DMS53 (cell line): ENCODE results near the gene TMTC1.

Source experiments
- DNase-seq: peaks from one replicate; lab custom pipeline; 2025; lab: John Stamatoyannopoulos, UW

TMTC1 gene

DNA sequence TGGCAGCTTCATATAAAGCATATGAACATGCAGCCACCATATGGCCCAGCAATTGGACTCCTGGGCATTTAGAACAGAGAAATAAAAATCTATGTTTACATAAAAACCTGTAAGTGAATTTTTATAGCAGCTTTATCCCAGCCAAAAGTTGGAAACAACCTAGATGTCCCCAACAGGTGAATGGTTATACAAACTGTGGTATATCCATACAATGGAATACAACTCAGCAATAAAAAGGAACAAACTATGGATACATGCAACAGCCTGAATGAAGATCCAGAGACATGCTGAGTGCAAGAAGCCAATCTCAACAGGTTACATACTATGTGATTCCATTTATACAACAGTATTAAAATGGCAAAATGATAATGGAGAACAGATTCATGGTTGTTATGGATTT is 3.7 kb downstream of the TMTC1 start:
- DNase-seq = no peak

DNA sequence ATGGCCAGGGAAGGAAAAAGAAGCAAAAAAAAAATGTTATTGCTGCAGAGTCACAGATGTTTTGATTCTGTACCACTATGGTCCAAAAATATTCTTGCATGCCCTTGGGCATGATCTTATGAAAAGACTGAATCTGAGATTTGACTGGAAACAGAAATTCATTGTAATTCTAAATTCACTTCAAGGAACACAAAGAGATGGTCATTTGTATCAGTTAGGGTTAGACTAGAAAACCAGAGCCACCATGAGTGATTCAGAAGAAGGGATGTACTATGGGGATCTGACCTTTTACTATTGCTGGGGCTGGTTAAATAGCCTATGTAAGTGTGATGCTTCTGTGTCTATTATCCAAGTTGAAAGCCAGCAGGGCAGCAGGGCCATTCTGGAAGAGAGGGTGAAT is 5.2 kb downstream of the TMTC1 start:
- no peak for DNase-seq

DNA sequence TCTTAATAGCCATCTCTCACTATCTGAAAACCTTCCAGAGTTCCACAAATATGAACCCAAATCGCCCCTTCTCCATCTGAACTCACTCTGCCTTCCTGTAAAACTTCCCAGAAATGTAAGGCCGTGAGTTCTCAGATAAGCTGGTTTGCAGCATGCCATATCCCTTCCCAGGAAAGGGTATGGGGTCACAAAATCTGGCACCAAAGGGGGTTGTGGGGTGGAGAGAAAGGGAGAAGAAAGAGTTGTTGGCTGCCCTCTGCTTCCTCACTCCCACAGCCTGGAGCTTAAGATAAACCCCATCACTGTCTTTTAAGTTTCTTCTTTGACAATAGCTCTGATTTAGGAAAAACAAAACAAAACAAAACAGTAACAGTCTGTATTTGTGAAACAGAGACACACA is 10.7 kb downstream of the TMTC1 start:
- no peak for DNase-seq

DNA sequence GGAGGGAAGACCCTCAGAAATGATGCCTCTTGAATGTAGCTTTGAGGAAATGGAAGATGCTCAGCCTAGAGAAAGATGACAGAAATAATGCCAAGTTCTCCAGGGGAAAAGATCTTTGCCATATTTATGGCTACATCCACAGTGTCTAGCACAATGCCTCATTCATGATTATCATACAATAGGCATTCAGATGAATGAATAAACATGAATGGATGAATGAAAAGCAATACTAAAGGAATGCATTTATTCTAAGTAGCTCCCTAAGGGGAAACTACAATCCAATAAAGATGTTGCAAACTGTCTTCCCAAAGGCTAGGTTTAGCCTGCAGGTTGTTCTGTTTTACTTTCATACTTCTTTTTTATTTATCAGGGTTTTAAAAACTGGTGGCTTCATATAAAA is 12.0 kb downstream of the TMTC1 start:
- DNase-seq = no peak

DNA sequence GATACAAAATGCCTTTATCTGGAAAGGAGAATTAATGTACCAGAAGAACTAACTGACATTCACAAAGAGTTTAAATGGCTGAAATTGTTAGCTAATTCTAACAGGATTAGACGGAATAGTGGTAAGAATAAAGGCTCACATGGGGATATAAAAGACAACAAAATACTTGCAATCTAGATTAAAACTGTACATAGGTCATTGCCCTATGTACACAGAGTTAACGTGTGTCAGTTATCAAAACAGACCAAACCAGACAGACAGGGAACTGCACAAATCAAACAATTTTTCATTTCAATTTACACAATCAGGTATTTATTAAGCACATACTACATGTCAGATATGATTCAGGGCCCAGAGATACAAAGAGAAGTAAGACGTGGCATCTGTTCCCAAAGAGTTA is 12.6 kb downstream of the TMTC1 start:
- DNase-seq = no peak

DNA sequence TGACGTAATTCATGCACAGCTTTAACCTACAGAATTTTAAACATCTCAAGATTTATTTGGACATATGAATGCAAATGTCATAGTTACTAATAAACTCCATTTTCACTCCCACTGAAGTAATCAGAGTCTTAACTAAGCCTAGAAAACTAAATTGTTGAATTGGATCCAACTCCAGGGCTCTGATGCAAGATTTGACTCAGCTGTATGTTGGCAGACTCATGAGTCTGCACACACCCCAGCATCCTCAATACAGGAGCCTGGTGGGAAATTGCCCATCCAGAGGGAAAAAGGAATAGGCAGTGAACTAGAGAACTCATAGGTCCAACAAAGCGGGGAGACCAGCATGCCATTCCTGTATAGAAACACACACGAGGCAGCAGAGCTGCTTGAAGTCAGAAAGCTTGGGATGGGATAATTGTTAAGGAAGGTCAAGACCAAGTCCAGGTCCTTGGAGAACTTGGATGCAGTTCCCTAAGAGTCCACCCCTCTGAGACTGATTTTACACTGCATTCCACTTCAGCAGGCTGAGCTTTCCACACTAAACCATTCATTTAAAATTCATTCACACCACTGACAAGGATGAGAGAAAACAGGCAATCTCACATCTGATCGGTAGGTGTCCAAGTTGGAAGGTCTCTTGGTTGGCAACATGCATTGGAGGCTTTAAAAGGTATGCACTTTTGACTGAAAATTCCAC is 14.4 kb downstream of the TMTC1 start:
- no peak for DNase-seq

DNA sequence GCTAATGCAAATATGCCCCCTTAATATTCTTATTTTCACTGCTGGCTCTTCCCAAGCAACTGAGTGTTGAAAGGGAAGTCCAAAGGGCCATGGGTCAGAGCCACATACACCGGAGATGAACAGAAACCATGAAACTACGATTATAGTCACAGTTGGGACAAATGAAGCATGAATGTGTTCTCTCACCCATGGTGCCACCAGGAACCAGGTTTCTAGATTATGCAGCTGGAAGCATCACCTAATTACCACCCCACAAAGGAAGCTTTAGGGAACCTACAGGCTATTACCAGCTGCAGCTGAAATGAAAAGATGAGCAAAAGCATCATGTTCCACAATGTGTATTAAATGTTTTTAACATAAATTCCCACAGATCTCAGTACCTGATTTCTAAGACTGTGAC is 15.4 kb downstream of the TMTC1 start:
- DNase-seq = no peak

DNA sequence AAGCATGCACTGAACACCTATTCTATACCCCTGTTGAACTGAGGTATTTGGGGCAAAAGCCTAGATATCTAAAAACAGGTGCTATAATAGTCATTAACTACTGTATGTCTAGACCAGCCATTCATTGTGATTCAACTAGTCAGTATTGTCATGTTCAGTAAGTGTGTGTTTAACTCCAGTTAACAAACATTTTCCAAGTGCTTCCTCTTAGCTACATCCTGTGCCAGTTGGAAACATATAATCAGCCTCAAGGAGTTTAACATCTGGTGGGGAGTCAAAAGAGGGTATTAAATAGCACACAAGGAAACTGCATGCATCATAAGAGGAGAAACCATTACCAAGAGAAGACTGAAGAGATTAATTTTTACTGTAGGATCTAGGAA is 20.4 kb downstream of the TMTC1 start:
- peak; percentile 98 for DNase-seq

DNA sequence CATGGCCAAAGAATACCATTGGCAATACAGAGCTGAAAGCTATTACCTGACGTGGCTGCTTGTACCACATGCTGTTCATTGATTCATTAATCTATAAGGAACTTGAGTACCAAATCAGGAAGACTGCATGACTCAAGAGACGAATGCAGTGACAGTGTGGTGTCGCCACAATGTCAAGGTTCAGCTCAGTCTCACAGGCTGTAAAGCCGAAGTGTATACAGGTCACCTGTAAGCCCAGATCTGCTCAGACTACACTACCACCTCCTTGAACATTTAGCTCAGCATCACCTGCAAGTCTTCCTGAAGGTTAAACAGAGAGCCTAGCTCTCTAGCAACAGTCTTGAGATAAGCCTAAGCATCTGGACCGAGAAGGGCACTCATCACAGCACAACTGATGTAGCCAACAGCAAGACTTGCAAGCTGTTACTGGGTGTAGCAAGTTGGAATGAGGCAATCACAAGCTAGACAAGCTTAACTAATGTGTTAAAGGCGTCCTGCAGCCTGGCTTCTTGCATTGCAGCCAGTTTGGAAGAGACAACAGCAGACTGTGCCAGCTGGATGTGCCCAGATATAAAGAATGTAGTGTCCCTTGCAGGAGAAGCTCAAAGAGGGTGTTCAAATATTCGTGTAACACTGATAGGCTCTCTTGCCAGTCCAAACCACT is 21.0 kb downstream of the TMTC1 start:
- DNase-seq = peak; percentile 93

DNA sequence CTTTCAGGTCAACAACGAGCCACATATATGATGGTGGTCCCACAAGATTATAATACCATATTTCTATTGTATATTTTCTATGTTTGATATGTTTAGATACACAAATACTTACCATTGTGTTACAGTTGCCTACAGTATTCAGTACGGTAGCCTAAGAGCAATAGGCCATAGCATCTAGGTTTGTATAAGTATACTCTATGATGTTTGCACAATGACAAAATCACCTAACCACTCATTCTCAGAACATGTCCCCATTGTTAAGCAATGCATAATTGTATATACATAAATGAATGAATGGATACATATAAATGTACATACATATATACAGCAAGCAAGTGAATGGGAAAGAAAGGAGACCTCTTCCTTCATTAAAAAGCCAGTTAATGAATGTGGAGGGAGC is 23.8 kb downstream of the TMTC1 start:
- peak; percentile 80 for DNase-seq

DNA sequence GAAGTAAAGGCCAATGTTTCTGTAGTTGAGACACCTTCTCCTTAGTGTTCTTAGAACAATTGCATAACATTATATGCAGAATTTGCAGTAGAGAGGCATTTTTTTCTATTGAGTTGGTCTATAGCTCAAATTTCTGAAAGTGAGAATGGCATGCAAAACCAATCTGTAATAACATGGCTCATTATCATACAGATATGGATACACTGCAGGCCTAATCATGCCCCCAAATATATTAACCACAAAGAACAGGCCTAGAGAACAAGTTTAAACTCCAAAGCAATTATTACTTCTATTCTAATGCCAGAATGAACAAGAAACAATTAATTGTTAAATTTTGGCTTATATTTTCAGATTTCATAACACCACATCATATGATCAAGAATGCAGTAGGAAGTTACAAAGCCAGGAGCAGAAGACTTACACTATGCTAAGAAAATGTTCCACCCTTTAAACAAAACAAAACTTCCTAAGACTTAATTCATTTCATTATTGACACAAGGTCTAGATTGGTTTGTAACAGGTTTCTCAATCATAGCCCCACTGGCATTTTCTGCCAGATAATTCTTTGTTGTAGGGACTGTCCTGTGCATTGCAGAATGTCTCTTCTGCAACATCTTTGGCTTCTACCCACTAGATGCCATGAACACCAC is 26.9 kb downstream of the TMTC1 start:
- no peak for DNase-seq

DNA sequence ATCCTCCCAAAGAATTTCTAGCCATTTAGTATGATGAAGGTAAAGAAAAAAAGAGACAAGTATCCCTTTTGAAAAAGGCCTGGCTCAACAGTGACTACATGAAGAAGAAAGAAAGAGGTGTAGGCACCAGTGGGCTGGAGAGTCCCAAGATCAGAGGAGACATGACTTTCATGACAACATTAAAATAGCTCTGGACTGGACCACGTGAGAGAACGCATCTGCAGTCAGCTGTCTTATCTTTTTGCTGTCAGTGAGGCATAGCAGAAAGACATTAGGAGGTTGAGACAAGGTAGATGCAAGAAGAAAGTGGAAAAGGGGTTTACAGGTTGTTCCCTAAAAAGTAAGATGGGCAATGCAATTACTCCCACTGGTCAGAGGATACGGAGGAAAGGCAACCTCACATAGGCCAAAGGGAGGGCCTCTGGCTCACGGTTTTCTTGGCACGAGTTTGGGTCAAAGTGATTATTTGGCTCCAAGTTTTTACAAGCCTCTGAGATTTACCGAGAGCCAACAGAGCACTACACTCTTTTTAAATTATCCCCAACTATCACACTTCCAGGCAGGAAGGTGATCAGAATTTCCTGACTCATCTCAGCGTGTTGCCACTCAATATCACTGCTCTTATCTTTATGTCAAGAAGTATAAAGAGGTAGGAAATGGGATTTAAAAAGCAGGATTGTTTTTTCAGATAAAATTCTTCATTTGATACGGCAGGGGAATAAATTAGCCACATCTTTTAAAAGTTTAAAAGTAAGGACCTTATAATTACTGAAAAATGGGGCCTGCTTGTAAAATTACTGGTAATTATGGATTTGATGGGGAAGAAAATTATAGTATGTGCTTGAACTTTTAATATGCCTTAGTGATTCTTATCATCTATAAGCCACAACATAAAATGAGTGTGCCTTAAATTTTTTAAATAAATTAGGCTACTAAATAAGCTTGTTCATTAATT is 29.2 kb downstream of the TMTC1 start:
- no peak for DNase-seq

DNA sequence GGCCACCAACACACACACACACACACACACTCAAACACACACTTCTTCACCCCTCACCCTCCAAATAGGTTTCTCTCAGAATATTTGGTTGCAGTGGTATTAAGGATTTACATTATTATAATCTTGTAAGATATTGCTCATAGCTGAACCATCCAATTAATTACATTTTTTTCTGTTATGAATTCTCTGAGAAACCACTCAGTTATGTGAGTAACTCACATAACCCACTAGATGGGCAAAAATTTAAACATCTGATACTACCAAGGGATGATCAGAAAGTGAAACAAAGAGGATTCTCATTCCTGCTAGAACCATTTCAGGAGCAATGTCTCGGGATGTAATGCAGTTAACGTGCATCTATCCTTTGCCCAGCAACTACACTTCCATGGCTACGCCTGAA is 31.6 kb downstream of the TMTC1 start:
- no peak for DNase-seq

DNA sequence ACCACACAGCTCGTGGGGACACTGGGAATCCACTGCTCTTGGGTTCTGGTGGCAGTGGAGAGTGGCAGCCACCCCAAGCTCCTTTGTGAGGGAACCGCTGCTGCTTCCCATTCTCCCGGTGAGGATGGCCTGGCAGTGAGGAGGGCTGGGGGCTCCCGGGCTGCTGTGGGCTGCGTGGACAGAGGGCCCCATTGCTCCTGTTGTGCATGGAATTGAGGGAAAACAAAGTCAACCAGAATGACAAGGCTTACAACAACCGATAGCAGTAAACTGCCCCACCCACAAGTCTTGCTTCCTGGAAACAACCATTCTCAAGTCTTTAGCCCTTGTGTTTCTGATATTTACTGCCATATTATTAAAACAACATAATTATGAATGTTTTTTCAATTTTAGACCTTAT is 32.1 kb downstream of the TMTC1 start:
- DNase-seq = no peak

DNA sequence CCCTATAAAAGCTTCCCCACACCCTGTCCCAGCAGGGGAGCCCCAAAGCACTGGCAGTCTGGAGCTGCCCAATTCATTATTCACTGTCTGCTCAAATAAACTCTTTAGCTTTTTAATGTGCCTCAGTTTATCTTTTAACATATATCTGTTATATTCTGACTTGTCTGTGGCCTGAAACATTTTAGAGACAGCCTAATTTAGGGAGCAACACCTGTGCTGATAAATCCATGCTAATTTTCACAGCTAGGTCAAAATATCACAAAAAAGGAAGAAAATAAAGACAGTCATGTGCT is 32.9 kb downstream of the TMTC1 start:
- no peak for DNase-seq

DNA sequence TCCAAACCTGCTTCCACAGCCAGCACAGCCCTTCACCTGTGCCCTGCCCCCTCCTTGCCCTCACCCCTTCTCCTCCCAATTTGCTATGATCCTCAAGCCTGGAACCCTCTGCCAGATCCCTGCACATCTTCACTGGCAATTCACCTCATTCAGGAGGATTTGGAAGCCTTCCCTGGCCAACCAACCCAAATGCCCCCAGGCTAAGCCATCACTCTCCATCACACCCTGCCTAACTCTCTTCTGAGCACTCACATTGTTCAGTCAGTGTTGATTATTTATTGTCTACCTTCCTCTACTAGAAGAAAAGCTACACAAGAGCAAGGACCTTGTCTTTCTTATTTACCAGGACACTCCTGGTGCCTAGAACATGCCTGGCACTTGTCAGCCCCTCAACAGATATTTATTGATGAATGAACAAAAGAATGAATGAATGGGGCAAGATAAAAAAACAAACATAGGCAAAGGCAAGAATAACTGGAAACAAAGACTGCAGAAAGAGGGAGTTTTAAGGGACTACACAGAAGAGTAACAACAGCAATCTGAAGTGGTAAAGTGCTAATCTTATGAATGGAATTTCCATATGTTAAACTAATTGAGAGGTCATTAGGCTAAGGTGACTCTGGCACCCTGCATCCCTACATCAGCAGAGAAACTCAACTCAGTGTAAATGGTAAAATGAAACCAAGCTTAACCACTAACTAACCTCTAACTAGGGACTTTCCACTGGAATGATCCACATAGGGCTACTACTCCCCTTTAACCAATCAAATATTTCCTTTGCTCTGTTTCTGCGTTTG is 33.4 kb downstream of the TMTC1 start:
- no peak for DNase-seq

DNA sequence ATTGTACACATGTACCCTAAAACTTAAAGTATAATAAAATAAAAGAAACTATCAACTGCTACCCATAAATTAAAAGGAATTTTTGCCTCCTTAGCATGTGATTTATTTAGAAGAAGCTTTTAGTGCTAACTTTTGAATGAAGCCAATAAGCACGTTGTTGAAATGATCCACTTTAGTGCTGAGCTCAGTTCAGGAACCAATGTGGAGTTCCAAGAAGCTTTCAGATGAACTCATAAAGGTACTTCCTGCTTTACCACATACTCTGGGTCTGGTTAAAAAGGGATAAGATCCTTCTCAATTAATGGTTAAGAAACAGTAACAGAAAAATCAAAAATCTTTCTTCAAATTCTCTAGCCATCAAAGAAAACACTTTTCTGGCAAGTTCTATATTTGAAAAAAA is 39.4 kb downstream of the TMTC1 start:
- DNase-seq = no peak

DNA sequence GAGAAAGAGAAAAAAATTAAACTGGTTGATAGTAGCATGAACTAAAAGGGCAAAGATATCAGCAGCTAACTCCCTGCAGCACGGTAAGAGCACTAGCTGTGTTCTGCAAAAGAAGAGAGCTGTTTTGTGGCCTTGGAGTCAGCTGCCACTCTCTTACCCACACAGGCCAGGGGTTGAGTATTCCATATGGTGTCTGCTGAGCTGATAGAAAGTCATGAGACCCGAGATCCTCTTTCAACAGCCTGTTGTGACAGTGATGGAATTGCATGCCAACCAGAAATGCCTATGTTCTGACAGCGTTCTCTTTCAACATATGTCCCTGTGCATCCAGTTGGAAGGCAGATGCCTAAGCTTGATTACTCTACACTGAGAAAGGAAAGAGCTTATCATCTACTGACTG is 39.9 kb downstream of the TMTC1 start:
- DNase-seq = peak; percentile 24

DNA sequence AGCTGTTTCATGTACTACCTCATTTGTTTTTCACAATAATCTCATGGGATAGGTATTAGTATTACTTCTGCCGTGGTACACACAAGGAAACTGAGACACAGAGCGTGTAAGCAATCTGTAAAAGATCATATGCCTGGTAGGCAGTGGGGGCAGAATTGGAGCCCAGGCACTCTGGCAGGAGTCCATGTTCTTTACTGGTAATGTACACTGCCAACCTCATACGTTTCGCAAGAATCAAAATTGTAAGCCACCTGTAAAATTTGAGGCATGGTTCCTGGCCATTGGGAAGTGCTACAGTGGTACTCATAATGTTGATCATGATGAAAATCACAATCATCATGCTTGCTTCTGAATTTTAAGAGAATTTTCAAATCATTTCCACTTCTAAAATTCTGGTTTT is 40.7 kb downstream of the TMTC1 start:
- no peak for DNase-seq

DNA sequence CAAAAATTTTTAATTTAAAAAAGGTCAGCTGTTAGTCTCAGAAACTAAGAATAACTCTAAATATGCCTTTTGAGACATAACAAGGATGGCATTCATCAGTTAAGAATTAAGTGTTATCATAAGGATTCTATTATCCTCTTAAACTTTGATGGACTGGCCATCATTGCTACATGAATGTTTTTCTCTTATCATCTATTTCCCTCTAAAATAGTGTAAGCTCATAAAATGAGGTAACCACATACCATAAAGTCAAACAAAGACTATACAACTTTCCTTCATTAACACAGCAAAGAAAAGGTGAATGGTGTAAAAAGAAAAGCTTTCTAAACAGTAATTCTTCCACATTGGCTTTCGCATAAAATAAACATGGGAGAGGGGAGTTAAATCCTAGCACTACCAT is 41.1 kb downstream of the TMTC1 start:
- DNase-seq = no peak

DNA sequence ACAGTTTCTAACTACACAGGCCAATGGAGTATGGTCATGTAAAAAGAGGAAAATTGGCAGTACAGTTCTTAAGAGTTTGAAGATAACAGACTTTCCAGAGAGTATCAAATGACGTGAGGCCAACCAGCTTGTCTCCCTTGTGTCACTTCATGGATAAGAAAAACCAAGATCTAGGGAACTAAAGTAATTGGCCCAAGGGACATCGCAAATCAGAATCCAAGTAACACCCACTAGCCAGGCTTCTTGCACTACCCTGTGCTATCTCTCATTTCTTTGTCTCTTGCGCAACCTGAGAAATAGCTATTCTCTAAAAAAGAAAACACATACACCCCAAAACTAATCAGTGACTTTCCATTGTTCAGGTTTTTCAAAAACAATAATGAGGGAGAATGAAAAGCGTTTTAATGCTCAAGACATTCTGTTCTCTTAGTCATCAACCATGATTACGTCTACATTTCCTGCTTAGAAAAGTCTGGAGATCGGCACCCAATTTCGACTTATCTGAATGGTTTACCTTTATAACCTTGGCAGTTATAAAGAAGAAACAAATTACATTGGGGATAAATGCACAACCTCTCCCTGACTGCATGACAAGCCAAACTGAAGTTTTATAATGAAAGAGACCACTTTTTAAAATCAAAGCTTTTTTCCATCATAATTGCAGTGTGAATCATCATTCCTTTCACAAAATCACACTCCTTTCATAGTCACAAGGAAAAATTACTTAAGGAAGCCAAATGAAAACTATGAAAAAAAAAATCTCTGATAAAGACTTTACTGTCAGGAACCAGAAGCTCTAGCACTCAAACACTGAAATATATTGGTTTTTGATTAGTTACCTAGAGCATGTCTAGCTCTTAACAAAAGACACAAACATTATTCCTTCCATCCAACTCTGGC is 42.1 kb downstream of the TMTC1 start:
- DNase-seq = no peak
